Smooth muscle cell of the coronary artery (primary cell): ENCODE data around the gene USP2. TPM values are rescaled to one million over a fixed set of nuclear protein-coding genes. Genes with fewer than 3 reads are reported as not detected.

Experiments
- total RNA-seq: library from RNA; depleted of rRNA; stranded (reverse); fragments of >200 nt; gene quantifications from 2 replicates; pipeline ENCODE4 v1.2.3, GENCODE V29; 2014; ENCODE audit warnings: low replicate concordance

Gene USP2
- under 0.01 TPM in 2 replicates for total RNA-seq

DNA sequence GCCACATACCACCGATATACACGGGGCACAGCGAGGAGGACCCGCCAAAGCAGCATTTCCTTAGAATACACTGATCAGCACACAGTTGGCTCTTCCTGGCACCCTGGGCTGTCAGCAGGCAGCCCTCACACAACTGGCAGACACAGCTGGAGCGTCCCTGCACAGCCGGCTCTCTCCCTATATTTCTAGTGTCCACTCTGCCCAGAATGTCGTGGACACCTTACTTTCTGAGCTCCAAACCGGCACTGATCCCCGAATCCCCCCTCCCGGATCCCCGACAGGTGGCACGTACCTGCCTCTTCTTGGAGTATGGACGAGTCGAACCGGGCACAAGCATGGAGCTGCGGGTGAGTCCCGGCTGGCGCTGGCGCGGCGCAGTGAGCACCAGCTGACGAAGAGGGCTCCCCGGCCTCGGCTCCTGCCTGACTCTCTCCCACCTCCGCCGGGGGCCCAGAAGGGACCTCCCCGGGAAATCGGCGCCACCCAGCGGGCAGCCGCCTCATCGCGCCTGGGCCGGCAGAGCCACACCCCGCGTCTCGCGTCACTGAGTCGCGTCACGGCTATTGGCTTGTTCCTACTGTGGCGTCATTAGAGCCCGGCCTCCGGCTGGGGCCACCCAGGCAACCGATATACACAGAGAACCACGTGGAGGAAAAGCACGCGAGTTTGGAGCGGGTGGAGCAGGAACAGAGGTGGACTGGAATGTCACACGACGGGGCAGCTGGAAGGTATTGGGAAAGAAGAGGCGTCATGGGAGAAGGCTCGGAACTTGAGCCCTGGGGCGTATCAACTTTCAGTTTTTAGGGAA lies at the start of gene USP2:
TSS of gene USP2 (minus strand) at position 510 of the 808 bp plus-strand sequence. CDS start 8,210 bp downstream, outside the sequence.

DNA sequence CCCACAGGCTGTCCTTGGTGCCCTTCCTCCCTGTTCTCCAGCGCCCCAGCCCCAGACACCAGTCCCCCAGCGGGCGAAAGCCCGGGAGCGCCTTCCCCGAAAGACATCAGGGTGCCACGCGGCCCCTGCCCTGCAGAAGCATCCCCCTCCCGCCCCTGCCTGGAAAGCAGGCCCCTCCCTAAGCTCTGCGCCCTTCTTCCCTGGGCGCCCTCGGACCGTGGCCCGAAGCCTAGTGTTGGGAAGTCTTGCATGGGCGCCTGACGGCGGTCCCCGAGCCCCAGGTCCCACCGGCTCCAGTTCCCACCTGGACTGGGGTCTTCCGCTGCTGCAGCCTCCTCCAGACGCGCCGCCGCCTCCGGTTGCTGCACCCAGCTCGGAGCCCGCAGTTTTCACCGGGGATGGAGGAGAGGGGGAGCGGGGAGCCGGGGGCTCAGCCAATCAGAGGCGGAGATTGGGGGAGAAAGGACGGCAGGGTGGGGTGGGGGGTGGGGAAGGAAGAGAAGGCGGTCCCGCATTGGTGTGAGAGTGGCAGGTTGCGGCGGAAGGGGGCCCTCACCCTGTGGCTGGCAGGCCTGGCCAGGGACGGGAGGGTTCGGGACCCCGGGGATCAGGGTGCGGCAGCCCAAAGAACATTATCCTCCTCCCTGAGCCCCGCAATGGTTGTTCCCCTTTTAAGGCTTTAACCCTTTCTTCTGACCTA lies 41.5 kb upstream of the USP2 start, which contains the start of gene THY1:
TSS of gene THY1 (minus strand) at position 364 of the 700 bp plus-strand sequence. CDS start 2,267 bp downstream, outside the sequence.

GRCh38 chr11:119346605-119347004 lies 34.9 kb downstream of the USP2 start, which contains the start of gene MFRP:
Gene MFRP, minus strand, starts transcription at chr11:119346705. Its CDS starts 192 bp downstream, at chr11:119346513.

GRCh38 chr11:119340335-119341221 lies 40.9 kb downstream of the USP2 start, which contains the start of gene C1QTNF5:
Gene C1QTNF5, minus strand, starts transcription at chr11:119340883. Its CDS starts 486 bp downstream, at chr11:119340397.

DNA sequence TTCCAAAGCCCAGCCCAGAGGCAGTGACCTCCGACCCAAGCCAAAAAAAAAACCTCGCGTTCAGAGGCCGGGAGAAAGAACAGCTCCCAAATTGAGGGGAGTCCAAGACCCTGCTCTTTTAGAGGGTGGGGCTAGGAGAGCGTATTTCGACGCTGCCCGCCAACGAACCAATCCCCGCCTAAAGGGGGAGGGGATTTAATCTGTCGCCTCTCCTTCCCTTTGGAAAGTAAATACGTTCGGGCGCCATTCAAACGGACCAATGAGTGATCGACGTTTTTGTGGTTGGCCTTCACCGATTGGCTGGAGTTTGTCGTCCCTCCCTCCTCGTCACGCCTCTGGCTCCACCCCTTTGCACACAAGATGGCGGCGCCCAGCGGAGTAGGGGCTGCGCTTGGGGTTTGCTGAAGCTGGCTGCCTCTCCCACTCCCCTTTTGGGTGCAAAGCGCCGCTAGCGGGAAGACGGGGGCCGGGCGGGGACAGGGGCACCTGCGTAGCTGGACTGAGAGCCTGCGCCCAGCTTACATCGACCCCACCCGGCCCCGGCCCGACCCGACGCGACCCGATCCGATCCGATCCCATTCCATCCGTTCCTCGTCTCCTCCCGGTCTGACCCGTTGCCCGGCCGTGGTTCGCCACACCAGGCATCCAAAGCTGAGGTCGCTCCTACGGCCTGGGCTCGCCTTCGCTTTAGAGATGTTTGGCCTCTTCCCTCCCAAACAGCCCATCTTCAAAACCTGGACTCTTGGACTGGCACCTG lies 47.1 kb downstream of the USP2 start, which contains the start of gene RNF26:
TSS of gene RNF26 (plus strand) at position 354 of the 757 bp plus-strand sequence. CDS start 596 bp downstream, outside the sequence.

GRCh38 chr11:119316729-119317591 lies 64.5 kb downstream of the USP2 start, which contains the start of gene MCAM:
Gene MCAM, minus strand, starts transcription at chr11:119317130. Its CDS starts 29 bp downstream, at chr11:119317101.

Other genes with a start within 250 kb of the USP2 start
- gene ABCG4, start 232.6 kb downstream of the USP2 start, total RNA-seq, result under 0.01 and 0.15 TPM in 2 replicates
- gene NLRX1, start 213.0 kb downstream of the USP2 start, total RNA-seq, result 9.7 and 14.3 TPM in 2 replicates
- gene NHERF4, start 196.2 kb downstream of the USP2 start, total RNA-seq, result 0.35 TPM in 1 of 2 replicates, not detected in the other
- gene CBL, start 175.4 kb downstream of the USP2 start, total RNA-seq, result 2.5 and 3.9 TPM in 2 replicates
- 11.8 and 25.4 TPM in 2 replicates for gene MCAM, start 64.6 kb downstream of the USP2 start, total RNA-seq
- gene RNF26, start 47.2 kb downstream of the USP2 start, total RNA-seq, result 1.9 and 2.7 TPM in 2 replicates
- gene C1QTNF5, start 40.8 kb downstream of the USP2 start, total RNA-seq, result 10.6 and 11.6 TPM in 2 replicates
- gene MFRP, start 35.0 kb downstream of the USP2 start, total RNA-seq, result under 0.01 TPM in 1 of 2 replicates, not detected in the other
- gene THY1, start 41.5 kb upstream of the USP2 start, total RNA-seq, result 7.3 and 272 TPM in 2 replicates